ENCODE measurements around the gene IRAK1. TPM values are rescaled to one million over a fixed set of nuclear protein-coding genes. Genes with fewer than 3 reads are reported as not detected.

Gene IRAK1
- total and polyA plus RNA-seq, 2 of the 13 experiments (the other 11 are each of a cell fraction or from before 2014, with no cell fraction given): 57.7 to 77.3 TPM

DNA sequence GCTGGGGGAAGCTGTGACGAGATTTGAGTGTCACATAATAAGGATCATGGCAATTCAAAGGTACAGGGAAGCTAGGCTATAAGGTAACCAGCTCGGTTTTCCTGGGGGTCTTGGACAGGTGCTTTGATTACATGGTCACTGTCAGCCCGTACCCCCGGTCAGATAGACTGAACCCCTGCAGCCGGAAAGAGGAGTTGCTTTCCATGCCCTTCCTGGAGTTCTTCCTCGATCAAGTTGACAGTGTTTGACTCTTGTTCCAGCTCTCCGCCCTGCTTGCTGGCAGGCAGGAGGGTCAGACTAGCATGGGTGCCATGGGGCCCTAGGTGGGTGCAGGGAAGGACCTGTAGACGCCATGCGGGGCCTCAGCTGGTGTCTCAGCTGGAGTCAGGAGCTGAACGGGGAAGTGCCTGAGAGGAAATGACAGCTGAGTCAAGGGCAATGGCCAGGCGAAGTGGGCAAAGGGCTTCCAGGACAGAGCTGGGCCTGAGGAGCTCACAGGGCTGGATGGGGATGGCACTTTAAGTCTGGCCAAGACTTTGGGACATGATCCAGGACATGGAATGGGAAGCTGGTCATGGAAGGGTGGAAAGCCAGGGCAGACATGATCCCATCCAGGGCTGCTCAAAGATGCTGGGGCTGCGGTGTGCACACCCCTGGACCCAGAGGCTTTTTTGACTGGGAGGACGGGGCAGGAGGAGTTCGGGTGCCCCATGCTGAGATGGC is 45.5 kb downstream of the IRAK1 start (continued):
- TF ChIP-seq ZNF687 (CRISPR knock-in tag; IDR thresholded peaks at IDR 0.05): peak; percentile 75
- peak; percentile 31; the same call in 1 of the 2 replicates for TF ChIP-seq HIC2 (CRISPR knock-in tag; IDR thresholded peaks at IDR 0.05; ENCODE audit: low read depth)
- no peak for TF ChIP-seq ZFX (CRISPR knock-in tag; IDR thresholded peaks at IDR 0.05; ENCODE audit: low read depth)

Measured in HepG2 (cell line).